Prostate gland (tissue), 2 donors: ENCODE measurements around the gene YPEL4.

Source experiments
- CTCF ChIP-seq, 4 experiments: fragments of 200-600 bp in 2 of 4; fragments of 450-650 bp in 2 of 4; sonication (generic) in 2 of 4; IDR thresholded peaks; 1 replicate in 3 of 4; 2 replicates in 1 of 4; pipeline ENCODE4 v1.5.1; 2016 to 2019; ENCODE audit warnings: antibody characterized with exemption in 4 of 4, mild to moderate bottlenecking in 2 of 4, moderate library complexity in 2 of 4
- POLR2A ChIP-seq: fragments of 450-650 bp; IDR thresholded peaks from one replicate; pipeline ENCODE4 v1.6.1; 2016; ENCODE audit warnings: antibody characterized with exemption, mild to moderate bottlenecking
- POLR2AphosphoS5 ChIP-seq: sonication (generic); formaldehyde crosslinking; IDR thresholded peaks from one replicate; pipeline ENCODE4 v1.6.1; 2017; ENCODE audit warnings: antibody characterized with exemption

DNA sequence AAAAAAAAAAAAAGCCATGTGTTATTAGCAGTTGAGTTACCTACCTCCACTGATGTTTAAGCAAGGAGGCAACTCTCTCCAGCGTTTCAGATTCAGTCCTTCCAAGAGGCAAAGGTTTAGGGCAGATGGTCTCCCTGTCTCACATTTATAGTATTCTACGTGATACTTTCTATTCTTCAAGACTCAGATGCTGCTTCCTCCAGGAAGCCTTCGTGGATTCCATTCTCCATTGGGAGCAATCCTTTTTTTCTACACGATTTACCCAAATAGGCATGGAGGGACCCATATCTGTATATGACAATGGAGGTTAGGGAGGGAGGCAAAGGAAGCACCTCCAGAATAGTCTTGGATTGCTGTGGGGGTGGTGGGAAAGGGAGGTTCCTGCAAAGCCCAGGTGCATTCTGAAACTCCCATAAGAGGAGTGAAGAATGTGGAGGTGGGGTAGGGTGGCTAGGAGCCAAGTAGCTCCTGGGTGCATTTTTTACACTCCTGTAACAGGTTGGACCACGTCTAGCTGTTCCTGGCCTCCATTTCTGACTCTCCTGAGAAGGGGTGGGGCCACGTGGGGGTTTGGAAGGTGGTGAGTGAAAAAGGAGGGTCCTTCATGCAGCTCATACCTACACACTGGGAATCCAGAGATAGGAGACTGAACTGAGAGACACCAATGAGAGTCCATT is 16.2 kb downstream of the YPEL4 start:
- TF ChIP-seq POLR2A (no peak), CTCF (IDR thresholded peaks at IDR 0.05) (no peak), POLR2AphosphoS5 (no peak)
